Astrocyte (in vitro differentiated cells and primary cell): ENCODE measurements around the gene C1D.

Experiments used
- EZH2 ChIP-seq: IDR thresholded peaks from 2 replicates; pipeline ENCODE4 v1.6.1; 2012; ENCODE audit warnings: mild to moderate bottlenecking, low read length, inconsistent platforms; ENCODE audit not compliant: insufficient read depth
- TF ChIP-seq, protein P1 (sequence below): IDR thresholded peaks from 2 replicates; pipeline ENCODE4 v1.5.1; 2011; ENCODE audit warnings: low read depth, mild to moderate bottlenecking, inconsistent platforms, low read length, moderate library complexity; ENCODE audit not compliant: insufficient read depth

DNA sequence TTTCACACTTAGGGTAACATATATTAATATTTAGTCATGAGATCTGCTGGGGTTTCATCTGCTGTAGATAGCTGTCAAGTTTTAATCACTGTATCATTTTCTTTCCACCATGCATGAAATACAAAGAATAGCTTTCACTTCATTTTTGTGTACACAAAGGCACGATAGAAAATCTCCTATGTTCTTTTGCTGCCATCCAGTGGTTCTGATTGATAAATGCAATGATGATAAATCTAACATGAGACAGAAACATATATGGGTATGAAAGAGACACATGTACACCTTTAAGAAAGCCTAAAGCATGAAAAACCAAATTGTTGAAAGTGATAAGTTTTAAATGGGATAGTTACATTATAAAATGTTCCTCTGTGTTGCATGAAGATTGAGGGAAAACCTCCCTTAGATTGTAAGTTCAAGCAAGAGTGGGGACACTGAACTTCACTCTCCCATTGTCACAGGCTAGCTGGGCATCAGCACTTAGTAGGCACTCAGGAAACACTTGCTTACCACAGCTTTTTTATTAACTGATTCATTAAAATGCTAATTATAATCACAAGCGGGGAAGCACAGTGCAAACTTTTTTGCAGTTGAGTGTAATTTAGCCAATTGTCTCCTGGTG is 31.2 kb downstream of the C1D start:
- TF ChIP-seq, protein P1, sequence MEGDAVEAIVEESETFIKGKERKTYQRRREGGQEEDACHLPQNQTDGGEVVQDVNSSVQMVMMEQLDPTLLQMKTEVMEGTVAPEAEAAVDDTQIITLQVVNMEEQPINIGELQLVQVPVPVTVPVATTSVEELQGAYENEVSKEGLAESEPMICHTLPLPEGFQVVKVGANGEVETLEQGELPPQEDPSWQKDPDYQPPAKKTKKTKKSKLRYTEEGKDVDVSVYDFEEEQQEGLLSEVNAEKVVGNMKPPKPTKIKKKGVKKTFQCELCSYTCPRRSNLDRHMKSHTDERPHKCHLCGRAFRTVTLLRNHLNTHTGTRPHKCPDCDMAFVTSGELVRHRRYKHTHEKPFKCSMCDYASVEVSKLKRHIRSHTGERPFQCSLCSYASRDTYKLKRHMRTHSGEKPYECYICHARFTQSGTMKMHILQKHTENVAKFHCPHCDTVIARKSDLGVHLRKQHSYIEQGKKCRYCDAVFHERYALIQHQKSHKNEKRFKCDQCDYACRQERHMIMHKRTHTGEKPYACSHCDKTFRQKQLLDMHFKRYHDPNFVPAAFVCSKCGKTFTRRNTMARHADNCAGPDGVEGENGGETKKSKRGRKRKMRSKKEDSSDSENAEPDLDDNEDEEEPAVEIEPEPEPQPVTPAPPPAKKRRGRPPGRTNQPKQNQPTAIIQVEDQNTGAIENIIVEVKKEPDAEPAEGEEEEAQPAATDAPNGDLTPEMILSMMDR = peak; percentile 73
- no peak for TF ChIP-seq EZH2
